HG02571 (cell line): ENCODE measurements around the gene SPATA16.
"Not testable (repeated sequence)": the region's sequence is repeated elsewhere in the genome, so short reads cannot be mapped to it uniquely, and the experiment has no call there.

Experiments
- ATAC-seq: cut with Tn5 transposase; IDR thresholded peaks from one replicate; pipeline ENCODE4 v1.9.1; 2021; ENCODE audit warnings: mild to moderate bottlenecking, moderate library complexity; ENCODE audit not compliant: unreplicated experiment

SPATA16 gene

GRCh38 chr3:173065543-173065981, 75.5 kb downstream of the SPATA16 start:
- no peak for ATAC-seq

- no peak for ATAC-seq
These were observed 76.4 kb downstream of the SPATA16 start for GRCh38 chr3:173064631-173065030.

- ATAC-seq = no peak
These were observed 82.8 kb downstream of the SPATA16 start for GRCh38 chr3:173058229-173058628.

- ATAC-seq = no peak
These were observed 85.7 kb downstream of the SPATA16 start for GRCh38 chr3:173055228-173055933.

- ATAC-seq = no peak
These were observed 91.7 kb downstream of the SPATA16 start for GRCh38 chr3:173049360-173049759.

GRCh38 chr3:173045770-173046382, 95.2 kb downstream of the SPATA16 start:
- ATAC-seq = no peak

- ATAC-seq = no peak
These were observed 96.0 kb downstream of the SPATA16 start for GRCh38 chr3:173044998-173045397.

GRCh38 chr3:173043757-173044156, 97.3 kb downstream of the SPATA16 start:
- no peak for ATAC-seq

GRCh38 chr3:173038484-173038871, 102.6 kb downstream of the SPATA16 start:
- no peak for ATAC-seq

- no peak for ATAC-seq
These were observed 103.1 kb downstream of the SPATA16 start for GRCh38 chr3:173037840-173038483.

- ATAC-seq = no peak
These were observed 110.8 kb downstream of the SPATA16 start for GRCh38 chr3:173030273-173030672.

- ATAC-seq = no peak
These were observed 112.7 kb downstream of the SPATA16 start for GRCh38 chr3:173028351-173028750.

- no peak for ATAC-seq
These were observed 113.6 kb downstream of the SPATA16 start for GRCh38 chr3:173027429-173027828.

GRCh38 chr3:173025941-173026340, 115.1 kb downstream of the SPATA16 start:
- no peak for ATAC-seq

GRCh38 chr3:173021547-173022185, 119.4 kb downstream of the SPATA16 start:
- no peak for ATAC-seq

- not testable (repeated sequence) for ATAC-seq
These were observed 120.9 kb downstream of the SPATA16 start for GRCh38 chr3:173020128-173020527.

GRCh38 chr3:173019378-173019777, 121.7 kb downstream of the SPATA16 start:
- ATAC-seq = no peak

GRCh38 chr3:173018758-173019157, 122.3 kb downstream of the SPATA16 start:
- no peak for ATAC-seq

GRCh38 chr3:173013219-173013832, 127.7 kb downstream of the SPATA16 start:
- ATAC-seq = no peak

- no peak for ATAC-seq
These were observed 131.6 kb downstream of the SPATA16 start for GRCh38 chr3:173009410-173009809.

- ATAC-seq = no peak
These were observed 132.1 kb downstream of the SPATA16 start for GRCh38 chr3:173008978-173009377.
